Osteoblast (primary cell): ENCODE measurements around the gene C6orf52. TPM values are rescaled to one million over a fixed set of nuclear protein-coding genes. Genes with fewer than 3 reads are reported as not detected.

Experiments used
- DNase-seq: peaks from one replicate; pipeline ENCODE4 v3.0.0; 2011; ENCODE audit warnings: low spot score, mixed read lengths; ENCODE audit not compliant: insufficient read length; ENCODE audit errors: missing footprints
- H2AFZ ChIP-seq: 2 replicates; pipeline ENCODE4 v1.6.0; 2011; ENCODE audit warnings: mild to moderate bottlenecking, low read length
- H3K27ac ChIP-seq: 2 replicates; pipeline ENCODE4 v1.5.1; 2011; ENCODE audit warnings: mild to moderate bottlenecking, low read depth, low read length, moderate library complexity
- H3K27me3 ChIP-seq: 2 replicates; pipeline ENCODE4 v1.6.0; 2012; ENCODE audit warnings: mild to moderate bottlenecking, control low read depth, inconsistent platforms, low read length, moderate library complexity; ENCODE audit not compliant: insufficient read depth
- H3K36me3 ChIP-seq: 2 replicates; pipeline ENCODE4 v1.5.1; 2011; ENCODE audit warnings: mild to moderate bottlenecking, low read length, control low read depth, moderate library complexity; ENCODE audit not compliant: insufficient read depth
- H3K4me1 ChIP-seq: 2 replicates; pipeline ENCODE4 v1.5.1; 2011; ENCODE audit warnings: mild to moderate bottlenecking, low read length, control low read depth, moderate library complexity; ENCODE audit not compliant: insufficient read depth
- H3K4me2 ChIP-seq: 2 replicates; pipeline ENCODE4 v1.6.0; 2011; ENCODE audit warnings: mild to moderate bottlenecking, low read length; ENCODE audit not compliant: insufficient read depth
- H3K4me3 ChIP-seq: fragments of 200-600 bp; sonication (generic); 3 replicates; pipeline ENCODE4 v1.5.1; 2012; ENCODE audit warnings: mild to moderate bottlenecking, low read length, inconsistent platforms; ENCODE audit not compliant: insufficient read depth
- H3K79me2 ChIP-seq: 2 replicates; pipeline ENCODE4 v1.6.0; 2012; ENCODE audit warnings: mild to moderate bottlenecking, low read length, control low read depth, inconsistent platforms; ENCODE audit not compliant: insufficient read depth
- H3K9me3 ChIP-seq: 2 replicates; pipeline ENCODE4 v1.5.1; 2011; ENCODE audit warnings: low read depth, low read length, control low read depth
- H4K20me1 ChIP-seq: 2 replicates; pipeline ENCODE4 v1.6.0; 2012; ENCODE audit warnings: mild to moderate bottlenecking, low read length, control low read depth; ENCODE audit not compliant: insufficient read depth
- total RNA-seq: library from RNA; depleted of rRNA; stranded (reverse); fragments of >200 nt; gene quantifications from 2 replicates; pipeline ENCODE4 v1.2.3, GENCODE V29; 2012
- TF ChIP-seq, protein P1 (sequence below): IDR thresholded peaks from 2 replicates; pipeline ENCODE4 v1.5.1; 2011; ENCODE audit warnings: mild to moderate bottlenecking, low read depth, low read length, moderate library complexity; ENCODE audit errors: extremely low read depth

The C6orf52 gene
- total RNA-seq, 1 donor = not detected

DNA sequence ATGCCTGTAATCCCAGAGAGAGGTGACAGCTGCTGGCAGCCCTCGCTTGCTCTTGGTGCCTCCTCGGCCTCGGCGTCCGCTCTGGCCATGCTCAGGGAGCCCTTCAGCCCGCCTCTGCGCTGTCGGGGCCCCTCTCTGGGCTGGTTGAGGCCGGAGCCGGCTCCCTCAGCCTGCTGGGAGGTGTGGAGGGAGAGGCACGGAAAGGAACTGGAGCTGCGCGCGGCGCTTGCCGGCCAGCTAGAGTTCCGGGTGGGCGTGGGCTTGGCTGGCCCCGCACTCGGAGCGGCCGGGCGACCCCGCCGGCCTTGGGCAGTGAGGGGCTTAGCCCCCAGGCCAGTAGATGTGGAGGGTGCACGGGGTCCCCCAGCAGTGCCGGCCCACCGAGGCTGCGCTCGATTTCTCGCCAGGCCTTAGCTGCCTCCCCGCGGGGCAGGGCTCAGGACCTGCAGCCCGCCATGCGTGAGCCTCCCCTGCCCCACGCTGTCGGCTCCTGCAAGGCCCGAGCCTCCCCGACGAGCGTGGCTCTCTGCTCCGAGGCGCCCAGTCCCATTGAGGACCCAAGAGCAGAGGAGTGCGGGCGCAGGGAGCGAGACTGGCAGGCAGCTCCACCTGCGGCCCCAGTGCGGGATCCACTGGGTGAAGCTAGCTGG is 34.6 kb downstream of the C6orf52 start:
- Histone ChIP-seq H3K9me3 (no peaks in the 10 kb centered on the region), H3K4me3 (peak overlapping the region; percentile 42), H3K36me3 (no peaks in the 10 kb centered on the region), H3K27me3 (no peaks in the 10 kb centered on the region), H4K20me1 (no peaks in the 10 kb centered on the region), H2AFZ (no peak overlapping the region), H3K79me2 (no peaks in the 10 kb centered on the region), H3K4me1 (no peaks in the 10 kb centered on the region), H3K4me2 (no peak overlapping the region), H3K27ac (no peak overlapping the region)
- no peak for DNase-seq
- TF ChIP-seq, protein P1, sequence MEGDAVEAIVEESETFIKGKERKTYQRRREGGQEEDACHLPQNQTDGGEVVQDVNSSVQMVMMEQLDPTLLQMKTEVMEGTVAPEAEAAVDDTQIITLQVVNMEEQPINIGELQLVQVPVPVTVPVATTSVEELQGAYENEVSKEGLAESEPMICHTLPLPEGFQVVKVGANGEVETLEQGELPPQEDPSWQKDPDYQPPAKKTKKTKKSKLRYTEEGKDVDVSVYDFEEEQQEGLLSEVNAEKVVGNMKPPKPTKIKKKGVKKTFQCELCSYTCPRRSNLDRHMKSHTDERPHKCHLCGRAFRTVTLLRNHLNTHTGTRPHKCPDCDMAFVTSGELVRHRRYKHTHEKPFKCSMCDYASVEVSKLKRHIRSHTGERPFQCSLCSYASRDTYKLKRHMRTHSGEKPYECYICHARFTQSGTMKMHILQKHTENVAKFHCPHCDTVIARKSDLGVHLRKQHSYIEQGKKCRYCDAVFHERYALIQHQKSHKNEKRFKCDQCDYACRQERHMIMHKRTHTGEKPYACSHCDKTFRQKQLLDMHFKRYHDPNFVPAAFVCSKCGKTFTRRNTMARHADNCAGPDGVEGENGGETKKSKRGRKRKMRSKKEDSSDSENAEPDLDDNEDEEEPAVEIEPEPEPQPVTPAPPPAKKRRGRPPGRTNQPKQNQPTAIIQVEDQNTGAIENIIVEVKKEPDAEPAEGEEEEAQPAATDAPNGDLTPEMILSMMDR = no peak

DNA sequence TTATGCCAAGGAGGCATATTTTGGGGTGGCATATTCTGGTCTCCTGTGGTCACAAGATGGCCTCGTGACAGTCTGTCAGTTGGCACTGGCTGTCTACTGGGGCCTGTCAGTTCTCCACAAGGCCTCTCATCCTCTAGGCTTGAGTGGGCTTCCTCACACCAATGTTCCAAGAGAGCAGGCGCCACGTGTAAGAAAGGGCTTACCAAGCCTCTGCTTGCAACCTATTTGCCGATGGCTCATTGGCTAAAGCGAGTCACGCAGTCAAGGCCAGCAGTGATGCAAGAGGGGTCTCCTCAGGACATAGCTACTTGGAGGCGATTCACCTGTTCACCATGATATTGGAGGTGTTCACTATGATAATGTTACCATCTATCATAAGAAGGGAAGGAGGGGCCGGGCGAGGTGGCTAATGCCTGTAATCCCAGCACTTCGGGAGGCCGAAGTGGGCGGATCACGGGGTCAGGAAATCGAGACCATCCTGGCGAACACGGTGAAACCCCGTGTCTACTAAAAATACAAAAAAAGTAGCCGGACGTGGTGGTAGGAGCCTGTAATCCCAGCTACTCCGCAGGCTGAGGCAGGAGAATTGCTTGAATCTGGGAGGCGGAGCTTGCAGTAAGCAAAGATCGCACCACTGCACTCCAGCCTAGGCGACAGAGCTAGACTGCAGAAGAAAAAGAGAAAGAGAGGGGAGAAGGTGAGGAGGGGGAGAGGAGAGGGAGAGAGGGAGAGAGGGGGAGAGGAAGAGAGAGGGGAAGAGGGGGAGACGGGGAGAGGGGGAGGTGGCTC is 35.3 kb downstream of the C6orf52 start:
- no peak overlapping the region for H2AFZ ChIP-seq
- H3K4me1 ChIP-seq = no peaks in the 10 kb centered on the region
- DNase-seq = no peak
- H3K79me2 ChIP-seq = no peaks in the 10 kb centered on the region
- no peaks in the 10 kb centered on the region for H4K20me1 ChIP-seq
- no peak overlapping the region for H3K27ac ChIP-seq
- H3K4me3 ChIP-seq = peak overlapping the region; percentile 42
- no peaks in the 10 kb centered on the region for H3K9me3 ChIP-seq
- TF ChIP-seq, protein P1 = no peak
- H3K36me3 ChIP-seq = no peaks in the 10 kb centered on the region
- no peak overlapping the region for H3K4me2 ChIP-seq
- H3K27me3 ChIP-seq = no peaks in the 10 kb centered on the region

DNA sequence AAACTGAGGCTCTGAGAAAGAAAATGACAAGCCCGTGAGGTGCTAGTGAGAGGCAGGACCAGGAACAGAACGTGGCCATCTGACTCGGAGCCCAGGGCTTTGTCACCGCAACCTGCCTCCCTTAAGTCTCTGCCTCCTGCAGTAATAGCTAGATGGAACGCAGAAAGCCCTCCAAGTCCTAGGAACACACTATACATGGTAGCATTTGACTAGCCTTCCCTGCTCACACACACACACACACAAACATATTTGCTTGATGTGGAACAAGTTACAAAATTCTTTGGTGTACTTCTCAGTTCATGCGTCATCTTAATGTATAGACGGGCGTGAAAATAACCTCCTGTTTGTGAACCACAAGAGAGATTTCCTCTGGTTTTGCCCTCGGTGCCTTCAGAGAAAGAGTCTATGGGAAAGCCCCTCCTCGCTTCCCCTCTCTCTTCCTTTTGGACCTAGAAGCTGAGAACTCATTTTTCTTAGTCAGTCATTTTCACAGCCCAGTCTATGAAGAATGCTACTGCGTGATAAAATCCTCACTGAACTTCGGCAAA is 38.8 kb downstream of the C6orf52 start:
- Histone ChIP-seq H3K36me3 (no peaks in the 10 kb centered on the region), H3K27me3 (no peaks in the 10 kb centered on the region), H3K9me3 (no peaks in the 10 kb centered on the region), H4K20me1 (no peaks in the 10 kb centered on the region), H3K27ac (no peak overlapping the region), H3K4me1 (no peaks in the 10 kb centered on the region), H3K4me2 (no peak overlapping the region), H3K4me3 (no peak overlapping the region), H2AFZ (no peak overlapping the region), H3K79me2 (no peaks in the 10 kb centered on the region)
- TF ChIP-seq, protein P1 = no peak
- no peak for DNase-seq

DNA sequence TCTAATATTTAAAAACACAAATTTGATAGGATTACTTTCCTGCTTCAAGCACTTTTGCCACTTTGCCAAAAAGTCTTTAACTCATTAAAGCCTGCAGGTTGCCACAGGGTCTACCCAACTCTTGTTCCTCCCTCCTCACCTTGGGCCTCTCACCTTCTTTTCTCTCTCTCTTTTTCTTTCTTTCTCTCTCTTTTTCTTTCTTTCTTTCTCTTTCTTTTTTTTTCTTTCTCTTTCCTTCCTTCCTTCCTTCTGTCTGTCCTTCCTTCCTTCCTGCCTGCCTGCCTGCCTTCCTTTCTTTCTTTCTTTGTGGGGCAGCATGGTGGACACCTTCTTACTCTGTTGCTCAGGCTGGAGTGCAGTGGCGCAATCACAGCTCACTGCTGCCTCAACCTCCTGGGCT is 50.2 kb downstream of the C6orf52 start:
- Histone ChIP-seq H2AFZ (no peak overlapping the region), H3K79me2 (no peaks in the 10 kb centered on the region), H3K27ac (no peak overlapping the region), H4K20me1 (no peaks in the 10 kb centered on the region), H3K36me3 (no peaks in the 10 kb centered on the region), H3K4me3 (no peak overlapping the region), H3K27me3 (no peaks in the 10 kb centered on the region), H3K4me1 (no peaks in the 10 kb centered on the region), H3K4me2 (no peak overlapping the region), H3K9me3 (no peaks in the 10 kb centered on the region)
- TF ChIP-seq, protein P1 = no peak
- no peak for DNase-seq
